GM12878 (cell line): ENCODE measurements around the gene NCBP2L. TPM values are rescaled to one million over a fixed set of nuclear protein-coding genes. Genes with fewer than 3 reads are reported as not detected.

Experiments
- ATAC-seq: fragments of 200-7000 bp; cut with Tn5 transposase; 3 replicates; pipeline ENCODE4 v1.9.1; 2020; ENCODE audit warnings: mild to moderate bottlenecking, moderate library complexity
- BruUV-seq: library from RNA; stranded (reverse); fragments of 400-500 nt; replicated peaks from 2 replicates; lab custom pipeline; 2021; lab: Mats Ljungman, UMichigan
- CTCF ChIA-PET: fragments of 300-600 bp; sonication (Branson Sonifier 250); formaldehyde crosslinking; extraction: SDS; loops from one replicate; lab custom pipeline; 2021; ENCODE audit warnings: inconsistent platforms; lab: Yijun Ruan, JAX
- POLR2A ChIA-PET: fragments of 350-600 bp; formaldehyde crosslinking; extraction: SDS; loops from one replicate; lab custom pipeline; 2021; ENCODE audit warnings: inconsistent platforms; lab: Charles Lee
- RAD21 ChIA-PET: fragments of 300-600 bp; sonication (Branson Sonifier 250); formaldehyde crosslinking; loops from one replicate; lab custom pipeline; 2023; ENCODE audit warnings: antibody characterized with exemption; ENCODE audit not compliant: unreplicated experiment; lab: Charles Lee
- SMC1A ChIA-PET: fragments of 300-600 bp; sonication (Branson Sonifier 250); formaldehyde crosslinking; loops from one replicate; lab custom pipeline; 2023; ENCODE audit not compliant: unreplicated experiment, uncharacterized antibody; lab: Charles Lee
- DNase-seq: peaks from one replicate; pipeline ENCODE4 v3.0.0-alpha.2; 2011; ENCODE audit warnings: low read depth, low spot score
- FAIRE-seq: peaks from 3 replicates; lab custom pipeline; 2011; peaks lifted over from hg19 to GRCh38; lab: Jason Lieb, UNC
- H2AFZ ChIP-seq: 2 replicates; pipeline ENCODE4 v1.6.0; 2011; ENCODE audit warnings: low read depth, low read length, control low read depth; ENCODE audit not compliant: control insufficient read depth
- H3K27ac ChIP-seq: 2 replicates; pipeline ENCODE4 v1.5.1; 2011; ENCODE audit warnings: control low read depth; ENCODE audit not compliant: control insufficient read depth, insufficient read depth
- H3K27me3 ChIP-seq, 2 experiments: replicated peaks in 1 of 2; 2 replicates each; pipeline versions ENCODE4 v1.6.0 to v1.6.1; 2011; ENCODE audit warnings: low read length in 1 of 2; ENCODE audit not compliant: control insufficient read depth in 2 of 2, insufficient read depth in 2 of 2
- H3K36me3 ChIP-seq, 2 experiments: 2 replicates each; pipeline ENCODE4 v1.5.1; 2011; ENCODE audit warnings: low read length in 1 of 2; ENCODE audit not compliant: control insufficient read depth in 2 of 2, insufficient read depth in 2 of 2
- H3K4me1 ChIP-seq: 2 replicates; pipeline ENCODE4 v1.6.1; 2011; ENCODE audit warnings: mild to moderate bottlenecking, low read length, moderate library complexity, mixed read lengths; ENCODE audit not compliant: control insufficient read depth, insufficient read depth
- H3K4me2 ChIP-seq: 2 replicates; pipeline ENCODE4 v1.6.0; 2011; ENCODE audit warnings: control low read depth; ENCODE audit not compliant: control insufficient read depth, insufficient read depth
- H3K4me3 ChIP-seq: fragments of 200-600 bp; sonication (generic); 2 replicates; pipeline ENCODE4 v1.5.1; 2016
- H3K79me2 ChIP-seq: 2 replicates; pipeline ENCODE4 v1.6.0; 2011; ENCODE audit warnings: low read length; ENCODE audit not compliant: control insufficient read depth, insufficient read depth
- H3K9ac ChIP-seq: 2 replicates; pipeline ENCODE4 v1.8.0; 2011; ENCODE audit warnings: low read length, control low read depth, mixed read lengths; ENCODE audit not compliant: control insufficient read depth, insufficient read depth
- H3K9me3 ChIP-seq: replicated peaks from 3 replicates; pipeline ENCODE4 v1.5.1; 2011; ENCODE audit warnings: mild to moderate bottlenecking, low read length; ENCODE audit not compliant: control insufficient read depth, insufficient read depth
- H4K20me1 ChIP-seq: 2 replicates; pipeline ENCODE4 v1.6.0; 2011; ENCODE audit not compliant: control insufficient read depth, insufficient read depth
- ATF7 ChIP-seq: fragments of 450-650 bp; IDR thresholded peaks from 2 replicates; pipeline ENCODE4 v1.6.1; 2016; ENCODE audit warnings: low read depth, mild to moderate bottlenecking
- CHD1 ChIP-seq: IDR thresholded peaks from 2 replicates; pipeline ENCODE4 v1.6.1; 2012; ENCODE audit warnings: low read depth, low read length, improper control_type of control experiment
- CREB1 ChIP-seq: IDR thresholded peaks from 2 replicates; pipeline ENCODE4 v1.6.1; 2012; ENCODE audit warnings: low read depth, mild to moderate bottlenecking, inconsistent platforms
- GATAD2B ChIP-seq: fragments of 450-650 bp; conservative IDR thresholded peaks from 2 replicates; pipeline ENCODE4 v1.6.1; 2017; ENCODE audit warnings: low read depth, mild to moderate bottlenecking, moderate library complexity
- HCFC1 ChIP-seq: fragments of 150-350 bp; IDR thresholded peaks from 2 replicates; pipeline ENCODE4 v1.6.1; 2014; ENCODE audit warnings: low read length
- KAT2A ChIP-seq: conservative IDR thresholded peaks from 2 replicates; pipeline ENCODE4 v1.6.1; 2011; ENCODE audit warnings: low read depth, low read length; ENCODE audit not compliant: control insufficient read depth
- MYC ChIP-seq: IDR thresholded peaks from 2 replicates; pipeline ENCODE4 v1.6.1; 2011; ENCODE audit warnings: mild to moderate bottlenecking, low read length, moderate library complexity, inconsistent platforms; ENCODE audit not compliant: insufficient read depth, insufficient replicate concordance, insufficient read length, severe bottlenecking
- POU2F2 ChIP-seq: IDR thresholded peaks from 3 replicates; pipeline ENCODE4 v1.6.1; 2011; ENCODE audit warnings: low read depth, mild to moderate bottlenecking, low read length, borderline replicate concordance
- RB1 ChIP-seq: fragments of 450-650 bp; formaldehyde crosslinking; IDR thresholded peaks from 2 replicates; pipeline ENCODE4 v1.6.1; 2017; ENCODE audit warnings: mild to moderate bottlenecking, borderline replicate concordance
- RBBP5 ChIP-seq: fragments of 200-600 bp; sonication (generic); conservative IDR thresholded peaks from 2 replicates; pipeline ENCODE4 v1.6.1; 2016
- SMAD5 ChIP-seq: IDR thresholded peaks from 2 replicates; pipeline ENCODE4 v1.6.1; 2016; ENCODE audit warnings: antibody characterized with exemption, low read depth
- YY1 ChIP-seq: IDR thresholded peaks from 2 replicates; pipeline ENCODE4 v1.6.1; 2011; ENCODE audit warnings: low read depth, mild to moderate bottlenecking, low read length
- ZNF384 ChIP-seq: IDR thresholded peaks from 2 replicates; pipeline ENCODE4 v1.6.1; 2012; ENCODE audit warnings: low read depth, mild to moderate bottlenecking, low read length, improper control_type of control experiment, borderline replicate concordance
- WGBS: methylation state at CpG from one replicate; pipeline ENCODE4 v1.1.6; 2016; ENCODE audit warnings: low lambda C conversion rate; ENCODE audit not compliant: insufficient replicate concordance, insufficient coverage; ENCODE audit errors: missing lambda C conversion rate; 5-methylcytosine and 5-hydroxymethylcytosine counted together
- in situ Hi-C: fragments of 300-500 bp; cut with MboI; formaldehyde crosslinking; loops from 9 replicates; pipeline ENCODE4 v1.14.3; 2018; ENCODE audit warnings: mixed read lengths
- intact Hi-C: fragments of 100-400 bp; cut with micrococcal nuclease; formaldehyde crosslinking; loops from one replicate; pipeline ENCODE4 v1.14.2; 2022; ENCODE audit not compliant: unreplicated experiment
- polyA plus RNA-seq, 11 experiments: library from polyadenylated mRNA; depleted of rRNA in 4 of 11; unstranded in 6 of 11; stranded (reverse) in 5 of 11; fragments of >200 nt; fragmentation: Nextera tagmentation in 4 of 11; fragmentation: Illumina TruSeq in 1 of 11; extraction: Ambion mirVana in 4 of 11; extraction: Trizol in 1 of 11; gene quantifications; 1 replicate in 1 of 11; 2 replicates in 10 of 11; pipeline versions ENCODE4 v1.2.1 to v1.2.3, GENCODE V29; 2011 to 2016; ENCODE audit warnings: inconsistent platforms in 2 of 11, missing spikeins in 2 of 11, low read depth in 1 of 11
- total RNA-seq, 4 experiments: library from RNA; depleted of rRNA in 3 of 4; stranded (reverse); fragments of >200 nt in 3 of 4; fragmentation: Illumina TruSeq in 1 of 4; extraction: Trizol in 1 of 4; gene quantifications; 2 replicates each; pipeline versions ENCODE4 v1.2.1 to v1.2.3, GENCODE V29; 2013 to 2021
- TF ChIP-seq, protein P1 (sequence below): fragments of 450-650 bp; formaldehyde crosslinking; IDR thresholded peaks from 2 replicates; pipeline ENCODE4 v1.4.0; 2022; ENCODE audit warnings: mild to moderate bottlenecking, moderate library complexity

The NCBP2L gene
- total and polyA plus RNA-seq, 10 of the 15 experiments (the other 5 are each of a cell fraction or from before 2014, with no cell fraction given), result not detected

DNA sequence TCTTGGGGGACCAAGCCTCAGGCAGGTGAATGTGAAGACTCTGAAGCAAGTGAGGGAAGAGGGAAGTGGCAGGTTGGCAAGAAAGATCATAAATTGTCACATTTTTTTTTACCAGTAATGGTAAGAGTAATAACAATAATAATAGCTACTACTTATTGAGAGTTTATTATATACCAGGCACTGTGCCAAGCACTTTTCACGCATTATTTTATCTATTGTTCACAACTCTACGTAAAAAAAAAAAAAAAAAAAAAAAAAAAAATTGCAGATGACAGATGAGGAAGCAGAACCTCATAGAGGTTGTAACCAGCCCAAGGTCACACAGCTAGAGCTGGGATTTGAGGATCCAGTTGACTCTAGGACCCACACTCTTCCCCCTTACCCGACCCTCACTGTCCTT, 42.9 kb upstream of the NCBP2L start (continued):
- TF ChIP-seq CHD1 (no peak), CREB1 (no peak), ATF7 (no peak)

DNA sequence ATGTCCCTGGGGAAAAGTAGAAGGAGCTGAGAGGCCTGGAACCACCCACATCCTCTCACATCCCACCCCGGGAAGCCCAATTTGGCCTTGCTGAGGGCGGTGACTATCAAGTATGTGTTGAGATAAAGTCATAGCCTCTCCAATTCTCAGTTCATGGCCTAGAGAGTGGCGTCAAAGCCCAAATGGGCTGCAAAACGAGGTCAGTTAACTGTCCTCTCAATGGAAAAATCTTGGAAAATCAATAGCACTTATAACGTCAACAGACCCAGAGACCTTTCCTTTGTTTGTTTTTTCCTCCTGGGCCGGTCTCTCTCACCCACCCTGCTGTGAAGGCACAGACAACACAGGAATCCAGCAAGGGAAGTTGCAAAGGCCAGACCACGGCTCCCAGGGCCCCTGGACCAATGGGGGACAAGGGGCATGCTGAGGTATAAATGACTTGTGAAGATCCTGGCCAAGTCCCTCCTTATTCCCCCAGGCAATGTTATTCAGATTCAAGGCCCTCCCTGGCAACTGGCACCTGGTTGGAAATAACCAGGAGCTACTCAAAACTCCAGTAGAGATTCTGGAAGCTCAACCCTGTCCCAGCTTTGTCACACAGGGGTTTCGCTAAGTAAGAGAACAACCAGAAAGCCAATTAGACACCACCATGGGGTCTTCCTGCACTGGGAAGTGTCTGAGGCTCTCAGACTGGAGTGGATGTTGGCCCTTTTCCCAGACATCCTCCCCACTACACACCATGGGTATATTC, 40.6 kb upstream of the NCBP2L start:
- H3K79me2 ChIP-seq, result no peaks in the 10 kb centered on the region
- TF ChIP-seq ZNF384, result no peak
- no peak for TF ChIP-seq MYC
- TF ChIP-seq KAT2A, result no peak
- TF ChIP-seq RB1, result no peak
- no peak for TF ChIP-seq HCFC1
- no peak for TF ChIP-seq GATAD2B
- TF ChIP-seq POU2F2, result no peak
- TF ChIP-seq SMAD5, result no peak
- TF ChIP-seq, protein P1, sequence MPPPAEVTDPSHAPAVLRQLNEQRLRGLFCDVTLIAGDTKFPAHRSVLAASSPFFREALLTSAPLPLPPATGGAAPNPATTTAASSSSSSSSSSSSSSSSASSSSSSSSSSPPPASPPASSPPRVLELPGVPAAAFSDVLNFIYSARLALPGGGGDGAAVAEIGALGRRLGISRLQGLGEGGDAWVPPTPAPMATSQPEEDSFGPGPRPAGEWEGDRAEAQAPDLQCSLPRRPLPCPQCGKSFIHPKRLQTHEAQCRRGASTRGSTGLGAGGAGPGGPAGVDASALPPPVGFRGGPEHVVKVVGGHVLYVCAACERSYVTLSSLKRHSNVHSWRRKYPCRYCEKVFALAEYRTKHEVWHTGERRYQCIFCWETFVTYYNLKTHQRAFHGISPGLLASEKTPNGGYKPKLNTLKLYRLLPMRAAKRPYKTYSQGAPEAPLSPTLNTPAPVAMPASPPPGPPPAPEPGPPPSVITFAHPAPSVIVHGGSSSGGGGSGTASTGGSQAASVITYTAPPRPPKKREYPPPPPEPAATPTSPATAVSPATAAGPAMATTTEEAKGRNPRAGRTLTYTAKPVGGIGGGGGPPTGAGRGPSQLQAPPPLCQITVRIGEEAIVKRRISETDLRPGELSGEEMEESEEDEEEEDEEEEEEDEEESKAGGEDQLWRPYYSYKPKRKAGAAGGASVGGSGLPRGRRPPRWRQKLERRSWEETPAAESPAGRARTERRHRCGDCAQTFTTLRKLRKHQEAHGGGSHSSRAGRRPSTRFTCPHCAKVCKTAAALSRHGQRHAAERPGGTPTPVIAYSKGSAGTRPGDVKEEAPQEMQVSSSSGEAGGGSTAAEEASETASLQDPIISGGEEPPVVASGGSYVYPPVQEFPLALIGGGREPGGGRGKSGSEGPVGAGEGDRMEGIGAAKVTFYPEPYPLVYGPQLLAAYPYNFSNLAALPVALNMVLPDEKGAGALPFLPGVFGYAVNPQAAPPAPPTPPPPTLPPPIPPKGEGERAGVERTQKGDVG (CRISPR knock-in tag), result no peak
- no peak for TF ChIP-seq YY1
- TF ChIP-seq RBBP5, result no peak
- no peak overlapping the region for H3K4me3 ChIP-seq
- 30% methylated on average over 8 of the region's 8 CpGs for WGBS
- ChIA-PET POLR2A (no interaction called here), RAD21 (no interaction called here), SMC1A (interaction anchor here (1.0 kb wide), 1 partner anchor 19 kb away, joined by 3 read pairs; no protein-coding TSS in a partner anchor), CTCF (interaction anchor here (1.0 to 2.0 kb wide), 3 partner anchors 22 to 64 kb away, joined by 3 to 6 read pairs (median 5); no protein-coding TSS in a partner anchor)
- BruUV-seq, result no TSS peak
- ATAC-seq, result no peak
- no peak overlapping the region for H3K9ac ChIP-seq
- no peak for FAIRE-seq
- H3K9me3 ChIP-seq, result no peaks in the 10 kb centered on the region
- intact Hi-C loops (no loop called here), in situ Hi-C loops (no loop called here)
- H3K36me3 ChIP-seq, result no peaks in the 10 kb centered on the region
- peaks cover 6% of the 10 kb centered on the region for H3K4me1 ChIP-seq
- no peak overlapping the region for H2AFZ ChIP-seq
- no peaks in the 10 kb centered on the region for H4K20me1 ChIP-seq
- H3K27me3 ChIP-seq, result no peaks in the 10 kb centered on the region
- no peak for DNase-seq
- H3K27ac ChIP-seq, result no peak overlapping the region
- no peak overlapping the region for H3K4me2 ChIP-seq
